ENCODE data around the gene TWSG1.
"Not testable (repeated sequence)": the region's sequence is repeated elsewhere in the genome, so short reads cannot be mapped to it uniquely, and the experiment has no call there.

The TWSG1 gene

DNA sequence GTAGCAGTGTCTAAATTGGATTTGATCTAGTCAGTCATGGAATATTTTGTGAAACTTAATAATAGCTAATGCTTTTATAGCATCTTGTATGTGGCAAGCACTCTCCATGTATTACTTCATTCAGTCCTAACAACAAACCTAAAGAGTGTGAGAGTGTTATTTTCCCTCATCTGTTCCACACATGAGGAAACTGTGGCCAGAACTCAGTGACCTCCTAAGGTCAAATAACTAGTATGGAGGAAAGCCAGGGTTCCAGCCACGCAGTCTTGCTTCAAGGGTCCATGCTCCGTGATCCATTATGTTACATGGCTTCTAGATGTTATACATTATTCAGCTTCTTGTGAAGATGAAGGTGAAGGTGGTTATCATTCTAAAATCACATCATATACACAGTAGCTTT, 45.5 kb downstream of the TWSG1 start:
- FAIRE-seq, result no peak
- no peak for DNase-seq (ENCODE audit: extremely low spot score, insufficient read length, low read depth)

DNA sequence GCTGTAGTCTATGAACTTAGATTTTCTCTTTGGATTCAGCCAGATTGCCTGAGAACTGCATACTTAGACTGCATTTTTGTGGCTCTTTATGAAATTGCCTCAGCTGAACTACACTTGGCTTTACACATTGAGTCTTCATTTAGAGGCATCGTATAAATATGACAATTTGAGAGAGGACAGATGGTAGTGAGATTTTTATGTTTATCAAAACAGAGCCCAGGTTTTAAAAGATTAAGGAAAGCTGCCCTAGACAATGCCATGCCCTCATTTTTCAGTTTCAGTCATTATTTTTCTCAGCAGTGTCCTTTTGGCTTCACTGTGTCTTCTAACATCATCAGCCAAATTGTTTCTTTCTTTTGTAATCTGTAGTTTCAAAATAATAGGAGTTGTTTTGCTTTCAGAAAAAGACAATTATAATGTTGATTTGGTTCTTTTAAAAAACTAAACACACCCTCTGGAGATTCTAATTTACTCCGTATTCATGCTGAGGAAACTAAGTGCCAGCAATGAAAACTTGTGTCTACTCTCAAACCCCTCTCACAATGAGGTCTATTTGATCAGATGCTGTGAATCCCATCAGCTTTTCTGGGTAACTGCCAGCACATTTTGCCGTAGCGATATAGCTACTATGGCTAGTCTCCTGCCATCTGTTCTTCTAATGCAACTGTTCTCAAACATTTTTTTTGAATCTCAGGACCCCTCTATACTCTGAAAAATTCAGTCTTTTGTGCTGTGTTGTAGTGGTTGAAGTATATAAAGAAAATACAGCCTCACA, 46.2 kb downstream of the TWSG1 start:
- DNase-seq (ENCODE audit: extremely low spot score, insufficient read length, low read depth), result no peak

DNA sequence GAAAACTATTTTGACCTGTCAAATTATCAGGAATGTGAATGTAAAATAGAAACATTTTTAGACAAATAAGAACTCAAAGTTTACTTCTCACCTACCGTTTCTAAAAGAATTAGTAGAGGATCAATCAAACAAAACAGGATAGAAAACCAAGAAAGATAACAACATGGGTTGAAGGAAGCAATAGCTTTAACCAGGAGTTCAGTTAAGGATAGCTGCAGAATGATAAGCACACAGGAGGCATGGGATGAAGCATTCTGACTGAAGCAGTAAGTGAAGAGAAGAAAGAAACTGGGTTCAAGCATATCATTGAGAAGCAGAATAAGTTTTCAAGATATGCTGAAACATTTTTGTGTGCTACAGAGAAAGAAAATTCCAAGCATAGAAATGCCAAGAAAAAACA, 52.3 kb downstream of the TWSG1 start:
- DNase-seq (ENCODE audit: extremely low spot score, insufficient read length, low read depth), result no peak
- no peak for FAIRE-seq

More for the DNA sequence above, 46.2 kb downstream of the TWSG1 start:
- FAIRE-seq, result no peak

DNA sequence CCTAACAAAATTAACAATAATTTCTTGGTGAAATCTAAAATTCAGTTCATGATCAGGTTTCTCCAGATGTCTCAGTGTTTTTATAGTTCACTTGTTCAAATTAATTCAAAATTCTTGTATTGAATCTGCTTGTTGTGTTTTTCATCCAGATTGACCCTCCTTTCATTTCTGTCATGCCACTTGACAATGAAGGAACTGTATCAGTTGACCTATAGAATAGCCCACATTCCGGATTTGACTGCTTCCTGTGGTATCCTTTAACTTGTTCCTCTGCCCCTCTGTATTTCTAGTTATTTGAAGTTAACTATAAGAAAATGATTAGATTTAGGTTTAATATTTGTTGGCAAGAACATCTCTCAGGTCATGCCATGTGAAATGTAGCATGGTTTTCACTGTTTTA, 53.3 kb downstream of the TWSG1 start:
- no peak for DNase-seq (ENCODE audit: extremely low spot score, insufficient read length, low read depth)
- FAIRE-seq, result no peak

DNA sequence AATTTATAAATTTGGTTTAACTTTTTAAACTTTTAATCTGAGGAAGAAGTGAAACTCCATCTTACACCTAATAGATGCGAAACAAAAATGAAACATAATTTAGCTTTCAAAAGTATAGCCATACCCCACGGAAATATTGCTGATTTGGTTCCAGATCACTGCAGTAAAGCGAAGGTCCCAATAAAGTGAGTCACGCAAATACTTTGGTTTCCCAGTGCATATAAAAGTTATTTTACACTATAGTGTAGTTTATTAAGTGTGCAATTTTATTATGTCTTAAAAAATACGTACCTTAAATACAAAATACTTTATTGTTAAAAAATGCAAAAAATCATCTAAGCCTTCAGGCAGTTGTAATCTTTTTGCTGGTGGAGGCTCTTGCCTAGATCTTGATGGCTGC, 55.1 kb downstream of the TWSG1 start:
- DNase-seq (ENCODE audit: extremely low spot score, insufficient read length, low read depth) (no peak), FAIRE-seq (no peak)

DNA sequence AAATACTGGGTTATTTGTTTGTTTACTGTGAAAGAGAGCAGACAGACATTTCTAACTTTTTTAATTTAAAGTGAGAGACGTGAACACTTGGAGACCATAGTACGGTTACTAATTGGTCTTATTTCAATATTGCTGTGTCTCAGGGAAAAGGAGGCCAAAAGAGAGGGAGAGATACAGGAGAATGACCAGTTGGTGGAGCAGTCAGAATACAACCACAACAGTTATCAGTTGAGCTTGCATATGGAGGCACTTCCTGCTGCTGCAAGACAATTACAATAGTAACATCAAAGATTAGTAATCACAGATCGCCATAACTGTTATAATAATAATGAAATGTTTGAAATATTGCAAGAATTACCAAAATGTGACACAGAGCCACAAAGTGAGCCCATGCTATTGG, 58.2 kb downstream of the TWSG1 start:
- DNase-seq (ENCODE audit: extremely low spot score, insufficient read length, low read depth) (no peak), FAIRE-seq (no peak)

DNA sequence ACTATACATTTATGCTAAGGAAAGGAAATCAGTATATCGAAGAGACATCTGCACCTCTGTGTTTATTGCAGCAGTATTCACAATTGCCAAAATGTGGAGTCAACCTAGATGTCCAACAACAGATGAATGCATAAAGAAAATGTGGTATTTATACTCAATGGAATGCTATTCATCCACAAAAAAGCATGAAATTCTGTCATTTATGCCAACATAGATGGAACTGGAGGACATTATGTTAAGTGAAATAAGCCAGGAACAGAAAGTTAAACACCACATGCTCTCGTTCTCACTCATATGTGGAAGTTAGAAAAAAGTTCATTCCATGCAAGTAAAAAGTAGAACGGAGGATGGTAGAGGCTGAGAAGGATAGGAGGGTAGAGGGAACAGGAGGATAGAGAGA, 59.5 kb downstream of the TWSG1 start:
- DNase-seq (ENCODE audit: extremely low spot score, insufficient read length, low read depth) (no peak), FAIRE-seq (no peak)

DNA sequence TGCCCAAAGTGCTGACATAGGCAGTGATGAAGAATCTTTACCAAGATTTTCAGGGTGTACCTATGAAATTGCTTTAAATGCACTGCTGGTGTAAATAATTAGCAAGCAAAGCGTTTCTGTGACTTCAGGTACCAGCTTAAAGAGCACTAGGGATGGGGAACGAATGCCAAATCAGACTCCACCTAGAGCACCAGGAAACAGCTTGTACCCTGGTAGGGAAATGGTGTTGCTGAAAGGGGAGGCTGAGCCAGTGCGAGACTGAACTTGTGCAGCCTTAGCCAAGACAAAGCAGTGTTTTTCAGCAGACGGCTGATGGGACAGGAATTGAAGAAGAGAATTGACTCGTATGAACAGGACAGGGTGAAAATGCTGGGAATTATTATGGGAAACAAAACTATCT, 65.6 kb downstream of the TWSG1 start:
- FAIRE-seq (no peak), DNase-seq (ENCODE audit: extremely low spot score, insufficient read length, low read depth) (no peak)

DNA sequence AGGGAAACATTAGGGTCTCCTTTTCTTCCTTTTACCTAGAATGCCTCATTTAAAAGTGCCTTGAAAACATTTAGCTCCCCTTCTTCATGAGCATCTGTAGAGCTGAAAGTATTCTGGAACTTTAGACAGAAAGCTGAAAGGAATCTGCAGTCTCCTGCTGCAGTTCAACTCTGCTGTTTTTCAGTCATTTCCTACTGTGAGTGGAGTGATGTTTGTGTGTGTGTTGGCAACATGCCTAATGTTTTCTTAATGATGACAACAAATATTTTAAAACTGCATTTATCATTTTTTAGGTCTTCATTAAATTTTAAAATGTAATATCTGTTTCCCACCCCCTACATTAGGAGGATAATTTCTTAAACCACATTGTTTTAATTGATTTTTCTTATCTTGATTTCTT, 66.6 kb downstream of the TWSG1 start:
- FAIRE-seq, result no peak
- no peak for DNase-seq (ENCODE audit: extremely low spot score, insufficient read length, low read depth)

DNA sequence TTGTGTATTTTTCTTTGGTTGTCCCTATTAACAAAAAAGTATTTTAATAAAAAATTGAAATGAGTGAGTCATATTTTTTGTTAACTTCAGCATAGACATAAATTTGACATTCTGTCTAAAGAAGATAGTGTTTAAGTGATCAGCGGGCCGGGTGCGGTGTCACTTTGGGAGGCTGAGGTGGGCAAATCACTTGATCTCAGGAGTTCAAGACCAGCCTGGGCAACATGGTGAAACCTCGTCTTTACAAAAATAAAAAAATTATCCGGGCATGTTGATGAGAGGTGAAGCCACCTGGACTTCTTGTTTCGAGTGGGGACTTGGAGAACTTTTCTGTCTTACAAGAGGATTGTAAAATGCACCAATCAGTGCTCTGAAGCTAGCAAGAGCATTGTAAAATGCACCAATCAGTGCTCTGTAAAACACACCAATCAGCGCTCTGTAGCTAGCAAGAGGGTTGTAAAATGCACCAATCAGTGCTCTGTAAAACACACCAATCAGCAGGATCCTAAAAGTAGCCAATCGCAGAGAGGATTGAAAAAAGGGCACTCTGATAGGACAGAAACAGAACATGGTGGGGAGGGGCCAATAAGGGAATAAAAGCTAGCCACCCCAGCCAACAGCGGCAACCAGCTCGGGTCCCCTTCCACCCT, 67.9 kb downstream of the TWSG1 start:
- DNase-seq (ENCODE audit: extremely low spot score, insufficient read length, low read depth); FAIRE-seq: not testable (repeated sequence)

DNA sequence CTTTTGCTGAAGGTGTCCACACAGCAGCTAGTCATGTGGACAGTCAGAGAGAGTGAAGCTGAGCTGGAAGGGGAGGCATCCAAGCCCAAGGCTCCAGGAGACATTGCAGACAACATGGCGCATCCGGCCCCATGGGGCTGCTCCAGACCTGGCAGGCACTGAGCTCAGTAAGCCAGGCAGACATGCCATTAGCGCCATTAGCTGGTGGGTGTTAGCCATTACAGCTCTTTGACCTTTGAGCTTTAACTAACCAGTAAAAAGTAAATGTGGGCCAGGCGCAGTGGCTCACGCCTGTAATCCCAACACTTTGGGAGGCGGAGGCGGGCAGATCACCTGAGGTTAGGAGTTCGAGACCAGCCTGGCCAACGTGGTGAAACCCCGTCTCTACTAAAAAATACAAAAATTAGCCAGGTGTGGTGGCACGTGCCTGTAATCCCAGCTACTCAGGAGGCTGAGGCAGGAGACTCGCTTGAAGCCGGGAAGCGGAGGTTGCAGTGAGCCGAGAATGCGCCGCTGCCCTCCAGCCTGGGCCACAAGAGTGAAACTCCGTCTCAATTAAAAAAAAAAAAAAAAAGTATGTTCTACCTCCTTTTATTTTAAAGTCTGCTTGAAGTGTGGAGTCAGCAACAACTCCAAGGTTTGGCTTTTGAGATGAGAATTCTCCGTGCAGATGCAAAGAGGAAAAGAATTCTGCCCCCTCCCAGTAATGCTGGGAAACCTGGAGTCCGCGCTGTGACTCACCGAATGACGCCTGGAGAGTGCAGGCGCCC, 69.4 kb downstream of the TWSG1 start:
- DNase-seq (ENCODE audit: extremely low spot score, insufficient read length, low read depth) (no peak), FAIRE-seq (no peak)

DNA sequence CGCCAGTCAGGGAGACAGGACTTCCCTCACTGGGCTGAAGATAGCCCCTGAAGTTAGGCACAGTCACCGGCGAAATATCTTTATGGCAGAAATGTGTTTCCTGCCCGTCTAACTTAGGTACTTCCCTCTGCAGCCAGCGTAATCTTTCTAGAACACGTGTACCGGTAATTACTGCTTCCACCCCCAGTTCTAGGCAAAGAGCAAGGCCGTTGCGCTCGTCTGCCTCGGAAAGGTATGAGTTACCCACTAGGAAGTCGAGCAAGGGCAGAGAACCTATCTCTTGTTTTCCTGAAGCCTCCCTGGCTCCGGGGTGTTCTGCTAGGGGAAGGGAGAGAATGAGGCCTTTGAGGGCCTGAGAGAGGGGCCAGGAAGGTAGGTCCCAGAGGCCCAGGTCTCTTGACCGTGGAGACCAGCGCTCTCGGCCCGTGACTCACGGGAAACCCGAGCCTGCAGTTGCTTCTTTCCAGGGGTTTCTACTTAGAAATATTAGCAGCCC, 70.0 kb downstream of the TWSG1 start:
- FAIRE-seq (no peak), DNase-seq (ENCODE audit: extremely low spot score, insufficient read length, low read depth) (no peak)

DNA sequence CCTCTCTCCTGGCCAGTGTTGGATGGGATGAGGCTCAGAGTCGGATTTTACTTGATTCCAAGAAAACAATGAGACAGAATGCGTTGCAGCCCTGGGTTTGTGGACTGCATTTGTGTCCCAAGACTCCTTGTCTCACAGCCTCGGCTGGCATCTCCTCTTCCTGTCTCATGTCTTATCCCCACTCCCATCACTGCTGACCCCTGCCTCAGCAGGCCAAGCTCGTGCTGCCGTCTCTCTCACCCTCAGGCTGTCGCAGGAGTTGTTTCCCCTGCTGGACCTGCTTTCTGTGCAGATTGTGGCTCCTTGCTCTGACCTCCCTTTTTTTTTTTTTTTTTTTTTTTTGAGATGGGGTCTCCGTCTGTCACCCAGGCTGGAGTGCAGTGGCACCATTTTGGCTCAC, 70.6 kb downstream of the TWSG1 start:
- FAIRE-seq (no peak), DNase-seq (ENCODE audit: extremely low spot score, insufficient read length, low read depth) (no peak)

DNA sequence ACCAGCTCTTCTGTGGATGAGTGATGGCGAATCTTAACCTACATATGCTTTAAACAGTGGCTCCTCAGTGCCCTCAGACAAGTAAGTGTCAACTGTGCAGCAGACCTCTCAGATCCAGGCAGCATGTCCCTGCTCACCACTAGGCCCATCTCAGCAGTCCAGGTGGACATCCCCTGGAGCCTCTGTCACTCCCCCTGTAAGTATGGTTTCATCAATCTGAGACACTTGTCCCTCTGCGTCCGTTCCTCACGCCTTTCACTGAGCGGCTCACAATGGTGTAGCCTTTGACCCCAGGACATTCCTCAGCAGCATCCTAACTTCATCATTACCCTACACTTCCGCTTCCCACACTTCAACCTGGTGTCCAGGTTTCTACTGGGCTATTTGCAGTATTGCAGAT, 71.4 kb downstream of the TWSG1 start:
- FAIRE-seq (no peak), DNase-seq (ENCODE audit: extremely low spot score, insufficient read length, low read depth) (no peak)

DNA sequence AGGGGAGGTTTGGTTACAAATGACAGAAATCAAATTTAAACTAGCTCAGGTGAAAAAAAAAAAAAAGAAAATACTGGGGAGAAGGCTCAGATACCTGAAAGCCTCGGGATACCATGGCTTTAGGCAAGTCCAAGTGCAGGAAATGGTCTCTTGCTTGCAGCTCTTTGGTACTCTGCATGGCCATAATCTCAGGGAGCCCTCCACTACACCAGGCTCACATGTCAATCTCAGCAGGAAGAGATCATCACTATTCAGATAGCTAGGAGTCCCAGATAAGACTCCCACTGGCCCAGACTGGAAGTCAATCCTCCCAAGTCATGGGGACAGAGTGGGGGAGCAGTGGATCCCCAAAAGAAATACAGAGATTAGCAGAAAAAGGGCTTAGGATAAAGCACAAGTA, 75.9 kb downstream of the TWSG1 start:
- FAIRE-seq (no peak), DNase-seq (ENCODE audit: extremely low spot score, insufficient read length, low read depth) (no peak)

DNA sequence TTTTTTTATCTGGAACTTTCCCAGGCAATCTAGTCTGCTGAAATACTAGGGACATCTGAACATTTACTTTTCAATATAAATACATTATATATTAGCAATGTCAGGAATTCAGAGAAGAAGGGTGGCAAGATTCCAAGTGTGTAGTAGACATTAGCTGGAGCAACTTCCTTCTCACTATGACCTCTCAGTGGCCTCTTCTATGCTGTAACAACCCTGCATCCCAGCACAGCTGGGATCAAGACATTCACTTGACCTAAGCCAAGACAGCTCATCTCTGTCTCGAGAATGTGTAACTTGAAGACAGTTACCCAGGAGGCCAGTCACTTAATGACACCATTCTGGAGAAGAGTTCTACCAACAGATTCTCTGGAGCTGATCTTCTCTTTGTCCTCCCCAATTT, 79.0 kb downstream of the TWSG1 start:
- DNase-seq (ENCODE audit: extremely low spot score, insufficient read length, low read depth) (no peak), FAIRE-seq (no peak)

DNA sequence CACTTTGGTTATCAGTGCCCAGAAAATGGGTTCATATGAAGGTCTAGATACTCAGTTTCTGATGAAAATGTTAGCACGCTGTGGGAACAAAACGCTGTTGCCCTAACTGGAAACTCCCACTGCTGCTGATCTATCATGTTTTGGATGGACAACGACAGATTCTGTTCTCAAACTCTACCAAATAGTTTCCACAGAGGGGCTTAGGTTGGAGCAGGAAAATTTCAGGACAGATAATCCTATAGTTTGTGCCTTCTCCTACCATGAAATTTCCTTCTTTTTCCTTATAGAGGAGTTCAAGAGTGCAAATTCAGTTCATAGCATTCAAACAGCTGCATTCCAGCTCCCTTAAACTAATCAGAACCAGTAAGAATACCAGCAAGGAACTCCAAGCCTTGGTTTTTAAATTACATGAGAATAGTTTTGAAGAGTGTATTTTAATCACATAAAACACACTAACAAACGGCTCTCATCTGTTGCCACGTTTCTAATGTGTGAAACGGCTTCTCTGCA, 82.0 kb downstream of the TWSG1 start:
- FAIRE-seq, result no peak
- no peak for DNase-seq (ENCODE audit: extremely low spot score, insufficient read length, low read depth)

DNA sequence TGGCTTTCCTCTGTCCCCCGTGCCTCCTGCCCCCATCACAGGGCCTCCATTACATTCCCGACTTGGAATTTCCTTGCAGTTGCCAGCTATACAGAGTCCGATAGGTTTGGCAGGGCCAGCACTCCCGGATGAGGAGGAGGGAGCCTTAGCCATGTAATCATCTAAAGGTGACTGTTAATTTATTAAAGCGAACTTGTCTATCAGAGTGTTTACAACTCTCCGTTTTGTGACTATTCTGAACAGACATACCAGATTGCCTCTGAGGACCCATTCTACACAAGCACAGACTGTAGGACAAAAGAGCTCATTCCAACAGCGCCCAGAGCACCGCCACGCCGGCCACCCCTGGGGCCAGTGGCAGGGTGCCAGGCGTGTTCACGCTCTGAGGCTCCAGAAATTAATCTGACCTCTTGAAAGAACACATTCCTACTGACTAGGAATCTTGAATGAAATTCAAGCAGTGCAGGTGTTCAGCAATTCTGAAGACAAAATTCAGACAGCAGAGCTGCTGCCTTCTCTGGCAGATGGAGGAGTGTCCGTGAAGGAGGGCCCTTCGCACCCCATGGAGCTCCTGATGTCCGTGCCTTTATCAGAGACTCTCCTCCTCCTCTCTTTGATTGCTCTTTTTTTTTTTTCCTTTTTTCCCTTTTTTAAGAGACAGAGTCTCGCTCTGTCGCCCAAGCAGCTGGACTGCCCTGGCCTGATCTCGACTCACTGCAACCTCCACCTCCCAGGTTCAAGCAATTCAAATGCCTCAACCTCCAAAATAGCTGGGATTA, 82.7 kb downstream of the TWSG1 start:
- DNase-seq (ENCODE audit: extremely low spot score, insufficient read length, low read depth) (no peak), FAIRE-seq (no peak)

DNA sequence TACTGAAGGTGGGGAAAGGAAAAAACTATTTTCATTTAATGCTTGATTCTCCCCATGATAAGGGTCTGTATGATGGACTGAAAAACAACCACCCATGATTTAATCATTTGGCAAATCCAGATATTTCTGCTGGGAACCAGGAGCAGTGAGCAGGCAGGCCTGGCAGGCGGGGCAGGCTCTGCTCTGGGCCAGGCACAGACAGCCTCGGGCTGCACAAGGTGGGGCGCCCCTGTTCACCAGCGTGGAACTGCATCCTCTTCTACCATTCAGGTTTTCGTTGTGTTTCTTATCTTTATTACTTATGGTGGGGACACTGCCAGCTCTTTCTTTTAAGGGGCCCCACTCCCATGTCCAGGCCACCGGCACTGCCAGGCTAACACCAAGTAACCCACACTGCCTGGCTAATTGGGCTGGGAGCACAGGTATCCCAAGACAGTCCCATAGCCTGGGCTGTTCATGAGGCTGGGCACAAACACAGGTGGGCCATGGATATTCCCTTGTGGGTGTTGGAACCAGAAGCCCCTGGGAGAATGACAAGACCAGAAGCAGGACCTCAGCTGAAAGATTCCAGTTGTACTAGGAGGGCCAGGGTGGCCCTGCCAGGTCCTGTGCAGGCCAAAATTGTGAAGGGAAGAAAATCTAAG, 83.6 kb downstream of the TWSG1 start:
- no peak for DNase-seq (ENCODE audit: extremely low spot score, insufficient read length, low read depth)
- no peak for FAIRE-seq
